GM19455 (cell line): Measurements from ENCODE around the gene HOXB7.

ENCODE experiments used
- ATAC-seq: cut with Tn5 transposase; IDR thresholded peaks from one replicate; pipeline ENCODE4 v1.9.1; 2021; ENCODE audit not compliant: unreplicated experiment

HOXB7 gene

DNA sequence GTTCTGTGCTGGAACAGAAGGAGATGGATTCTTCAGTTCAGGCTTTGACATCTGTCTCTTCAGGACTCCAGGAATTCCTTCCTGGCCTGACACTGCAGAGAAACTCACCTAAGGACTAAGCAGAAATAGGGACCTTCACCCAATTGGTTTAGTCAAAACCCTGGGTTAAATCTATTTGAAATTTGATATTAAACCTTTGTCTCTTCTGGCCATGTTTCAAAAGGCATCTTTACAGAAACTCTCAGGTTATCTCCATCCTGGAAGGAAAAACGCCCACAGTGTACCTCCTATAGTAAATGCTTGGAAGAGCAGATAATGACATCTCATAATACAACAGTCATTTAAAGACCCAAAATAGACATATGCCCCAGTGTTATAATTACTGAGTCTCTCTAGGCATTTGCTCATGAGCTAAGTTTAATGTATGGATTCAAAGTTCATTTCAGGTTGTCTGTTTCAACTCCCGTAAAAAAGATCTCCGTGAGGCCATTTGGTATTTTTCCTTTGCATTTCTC is 27.1 kb downstream of the HOXB7 start:
- ATAC-seq: no peak

- no peak for ATAC-seq
Measured at GRCh38 chr17:48582750-48583069, 28.1 kb downstream of the HOXB7 start.

DNA sequence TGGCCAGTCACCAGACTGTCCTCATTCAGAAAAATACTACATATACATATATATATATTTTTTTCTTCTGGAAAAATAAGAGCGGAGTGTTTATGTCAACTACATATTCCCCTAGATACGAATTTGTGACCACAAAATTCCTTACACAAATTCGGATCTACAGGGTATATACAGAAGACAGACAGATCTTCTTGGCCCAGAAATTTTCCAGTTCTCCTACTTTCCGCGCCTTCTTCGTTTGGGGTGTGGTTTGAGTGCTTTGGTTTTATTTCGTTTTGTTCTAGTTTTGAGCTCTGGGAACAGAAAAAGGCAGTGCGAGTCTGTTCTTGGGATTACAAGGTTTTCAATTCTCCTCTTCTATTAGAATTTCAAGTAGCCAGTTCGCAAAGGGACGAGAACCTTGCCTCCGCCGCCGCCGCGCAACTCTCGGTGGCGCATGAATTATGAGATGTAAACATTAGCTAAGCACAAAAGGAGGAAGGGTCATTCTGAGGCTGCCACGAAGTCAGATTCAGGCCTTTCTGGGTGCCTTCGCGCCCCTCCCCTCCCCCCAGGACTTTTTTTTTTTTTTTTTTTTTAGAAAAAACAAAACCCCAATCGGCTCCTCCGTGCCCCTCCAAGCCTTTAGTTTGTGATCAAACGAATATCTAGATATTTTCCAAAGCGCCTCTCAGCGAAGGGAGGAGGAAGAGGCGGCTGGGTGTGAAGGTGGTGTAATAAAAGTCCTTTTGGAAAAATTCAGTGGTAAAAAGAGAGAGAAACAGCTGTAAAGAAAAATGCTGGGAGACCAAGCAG is 30.9 kb downstream of the HOXB7 start:
- no peak for ATAC-seq

GRCh38 chr17:48579471-48579759 is 31.4 kb downstream of the HOXB7 start:
- no peak for ATAC-seq

DNA sequence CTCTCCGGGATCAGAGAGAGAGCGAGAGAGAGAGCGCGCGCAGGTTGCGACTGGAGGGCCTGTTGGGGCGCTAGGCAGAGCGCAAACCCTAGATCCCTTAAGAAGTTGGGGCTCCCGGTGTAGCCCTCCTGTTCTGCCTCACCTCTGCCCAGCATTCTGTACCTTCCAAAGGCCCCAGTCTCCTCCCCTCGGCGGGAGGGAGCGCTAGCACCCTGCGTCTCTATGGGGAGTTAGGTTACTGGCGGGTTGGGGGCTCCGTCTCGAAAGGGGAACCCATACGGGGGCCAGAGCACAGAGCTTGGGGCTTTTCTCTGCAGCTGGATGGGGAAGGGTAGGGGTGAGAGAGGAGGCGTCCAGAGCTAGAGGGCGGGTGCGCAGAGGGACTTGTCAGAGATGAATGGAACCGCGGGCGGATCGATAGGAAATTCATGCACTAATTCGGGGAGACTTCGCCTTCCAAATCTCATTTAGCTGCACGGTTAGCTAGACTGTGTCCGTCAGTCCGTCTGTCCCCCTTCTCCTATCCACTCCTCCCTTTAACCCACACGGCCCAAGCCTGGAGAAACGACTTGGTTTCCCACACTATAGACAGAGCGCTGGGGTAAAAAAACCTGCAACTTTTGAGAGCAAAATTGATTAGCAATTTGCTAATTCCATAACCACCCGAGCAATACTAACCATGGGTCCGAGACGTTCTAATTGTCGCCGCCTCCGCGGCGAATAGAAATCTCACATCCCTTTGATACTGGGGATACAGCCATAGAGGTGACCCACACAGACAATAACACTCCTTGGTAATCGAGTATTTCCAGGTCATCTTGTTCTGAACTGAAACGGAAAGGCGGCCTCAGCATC is 32.0 kb downstream of the HOXB7 start:
- ATAC-seq: peak; percentile 13

DNA sequence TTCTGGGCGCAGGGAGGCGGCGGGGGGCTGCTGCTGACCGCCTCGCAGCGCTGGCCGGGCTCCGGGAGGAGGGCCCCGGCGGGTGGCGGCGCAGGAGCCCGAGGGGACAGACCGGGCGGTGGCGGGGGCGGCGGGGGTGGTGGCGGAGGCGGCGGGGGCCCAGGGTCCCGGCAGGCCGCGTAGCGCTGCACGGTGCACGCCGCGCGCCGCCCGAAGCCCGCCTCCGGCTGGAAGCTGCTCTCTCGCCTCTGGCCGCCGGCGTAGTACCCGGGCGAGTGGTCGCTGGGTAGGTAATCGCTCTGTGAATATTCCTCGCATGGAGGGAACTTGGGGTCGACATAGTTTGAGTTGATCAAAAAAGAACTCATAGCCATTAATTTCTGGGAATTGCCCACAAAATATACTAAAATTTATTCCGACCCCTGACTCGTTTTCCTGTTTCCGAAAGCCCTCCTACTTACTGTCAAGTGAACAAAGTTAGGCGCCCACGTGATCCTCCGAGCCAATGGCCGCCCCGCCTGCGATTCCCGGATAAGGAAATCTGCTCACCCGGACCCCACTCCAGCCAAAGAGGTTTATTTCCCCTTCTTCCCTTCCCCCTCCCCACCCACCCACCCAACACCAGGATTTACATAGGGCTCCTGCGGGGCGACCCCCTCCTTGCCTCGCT is 32.7 kb downstream of the HOXB7 start, which contains the start of gene HOXB4:
Gene HOXB4, minus strand, starts transcription at position 405 of the 670 bp plus-strand sequence. Its CDS starts 31 bp downstream, at position 374.
- ATAC-seq: peak; percentile 53

GRCh38 chr17:48577330-48577945 is 33.4 kb downstream of the HOXB7 start:
- ATAC-seq: no peak

GRCh38 chr17:48576479-48577309 is 34.1 kb downstream of the HOXB7 start:
- no peak for ATAC-seq

- no peak for ATAC-seq
Measured at GRCh38 chr17:48575673-48576478, 34.9 kb downstream of the HOXB7 start.

- no peak for ATAC-seq
Measured at GRCh38 chr17:48575066-48575582, 35.7 kb downstream of the HOXB7 start.

- no peak for ATAC-seq
Measured at GRCh38 chr17:48574505-48575065, 36.2 kb downstream of the HOXB7 start.

GRCh38 chr17:48571826-48572417 is 38.9 kb downstream of the HOXB7 start:
- ATAC-seq: no peak

DNA sequence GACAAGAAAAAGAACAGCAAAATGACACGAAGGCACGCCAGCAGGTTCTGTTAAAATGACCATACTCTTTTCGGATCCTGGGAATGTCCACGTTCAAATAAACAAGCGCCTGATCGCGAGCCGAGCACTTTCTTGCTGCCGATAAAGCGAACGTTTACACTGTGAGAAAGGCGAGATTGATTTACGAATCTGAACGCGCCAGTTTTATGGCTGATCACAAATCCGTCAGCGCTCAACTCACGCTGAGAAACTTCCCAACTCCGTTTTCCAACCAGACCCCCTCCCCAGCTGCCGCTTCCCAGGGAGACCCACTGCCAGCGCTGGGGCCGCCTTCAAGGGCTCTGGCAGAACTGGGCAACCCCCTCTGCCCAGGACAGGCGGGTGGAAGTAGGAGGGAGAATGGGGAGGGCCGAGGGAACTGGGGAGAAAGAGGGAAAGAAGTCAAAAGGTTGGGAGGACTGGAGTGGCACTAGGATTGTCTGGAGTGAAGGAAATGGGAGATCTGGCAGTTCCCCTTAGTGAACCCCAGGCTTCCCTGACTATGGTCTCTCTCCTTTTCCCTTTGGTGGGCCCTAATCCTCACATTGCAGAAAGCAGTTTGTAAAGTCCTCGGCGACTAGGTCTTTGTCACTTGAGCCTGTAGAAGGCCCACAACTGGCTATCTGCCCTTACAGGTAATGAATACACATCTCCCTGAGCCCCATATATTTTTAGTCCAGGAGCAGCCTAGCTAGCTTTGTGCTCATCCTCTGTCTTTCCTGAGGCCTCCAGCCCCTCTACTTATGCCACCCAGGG is 39.6 kb downstream of the HOXB7 start:
- ATAC-seq: no peak

- ATAC-seq: no peak
Measured at GRCh38 chr17:48570325-48571023, 40.3 kb downstream of the HOXB7 start.

- ATAC-seq: no peak
Measured at GRCh38 chr17:48569674-48570324, 41.0 kb downstream of the HOXB7 start.

GRCh38 chr17:48569240-48569582 is 41.6 kb downstream of the HOXB7 start:
- ATAC-seq: no peak
